Measurements from ENCODE around the gene WDR82.

- TF ChIP-seq, protein P1, sequence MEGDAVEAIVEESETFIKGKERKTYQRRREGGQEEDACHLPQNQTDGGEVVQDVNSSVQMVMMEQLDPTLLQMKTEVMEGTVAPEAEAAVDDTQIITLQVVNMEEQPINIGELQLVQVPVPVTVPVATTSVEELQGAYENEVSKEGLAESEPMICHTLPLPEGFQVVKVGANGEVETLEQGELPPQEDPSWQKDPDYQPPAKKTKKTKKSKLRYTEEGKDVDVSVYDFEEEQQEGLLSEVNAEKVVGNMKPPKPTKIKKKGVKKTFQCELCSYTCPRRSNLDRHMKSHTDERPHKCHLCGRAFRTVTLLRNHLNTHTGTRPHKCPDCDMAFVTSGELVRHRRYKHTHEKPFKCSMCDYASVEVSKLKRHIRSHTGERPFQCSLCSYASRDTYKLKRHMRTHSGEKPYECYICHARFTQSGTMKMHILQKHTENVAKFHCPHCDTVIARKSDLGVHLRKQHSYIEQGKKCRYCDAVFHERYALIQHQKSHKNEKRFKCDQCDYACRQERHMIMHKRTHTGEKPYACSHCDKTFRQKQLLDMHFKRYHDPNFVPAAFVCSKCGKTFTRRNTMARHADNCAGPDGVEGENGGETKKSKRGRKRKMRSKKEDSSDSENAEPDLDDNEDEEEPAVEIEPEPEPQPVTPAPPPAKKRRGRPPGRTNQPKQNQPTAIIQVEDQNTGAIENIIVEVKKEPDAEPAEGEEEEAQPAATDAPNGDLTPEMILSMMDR (IDR thresholded peaks at IDR 0.05) = no peak
- no peak for TF ChIP-seq EP300 (IDR thresholded peaks at IDR 0.05)
Measured at GRCh38 chr3:52245322-52246263, 32.9 kb downstream of the WDR82 start, which contains the start of gene PPM1M.
